ENCODE results near the gene FAM210B. TPM values are rescaled to one million over a fixed set of nuclear protein-coding genes. Genes with fewer than 3 reads are reported as not detected.

The FAM210B gene
- total and polyA plus RNA-seq, 2 of the 8 experiments (the other 6 are each of a cell fraction or from before 2014, with no cell fraction given): 9.4 to 15.0 TPM

- Histone ChIP-seq H3K4ac (replicated peaks; ENCODE audit: insufficient read length, low read depth, low read length) (no peak overlapping the region), H2BK5ac (ENCODE audit: low read depth, low read length) (no peak overlapping the region), H3K27me3 (replicated peaks in 1 of 4; ENCODE audit: control insufficient read depth in 3 of 4, extremely low read depth in 1 of 4, insufficient read depth in 3 of 4, low read length in 3 of 4) (no peaks in the 10 kb centered on the region), H3K56ac (replicated peaks; ENCODE audit: insufficient read length, low read depth, low read length) (no peak overlapping the region), H4K5ac (ENCODE audit: insufficient read length, low read depth, low read length) (no peak overlapping the region), H3K9ac (replicated peaks in 1 of 4; ENCODE audit: extremely low read depth in 1 of 4, low read depth in 3 of 4, low read length in 3 of 4) (no peak overlapping the region), H4K8ac (ENCODE audit: extremely low read depth, insufficient read depth, low read length) (no peak overlapping the region), H3K27ac (ENCODE audit: low read depth, low read length) (no peak overlapping the region), H2BK15ac (ENCODE audit: low read length) (no peak overlapping the region), H3K4me2 (ENCODE audit: insufficient read depth in 1 of 2, low read depth in 2 of 2, low read length in 2 of 2) (no peak overlapping the region), H3K18ac (ENCODE audit: extremely low read depth, low read length) (no peak overlapping the region), H3K4me3 (ENCODE audit: extremely low read depth in 1 of 4, insufficient read depth in 2 of 4, low read depth in 3 of 4, low read length in 4 of 4) (no peak overlapping the region), H3K23ac (ENCODE audit: insufficient read length) (no peak overlapping the region), H3K79me2 (ENCODE audit: control insufficient read depth in 1 of 2, insufficient read depth in 2 of 2, low read length in 2 of 2) (peaks cover 0 to 7% of the 10 kb centered on the region in 2 experiments; a peak in 2 of 4 replicates), H3K36me3 (ENCODE audit: control insufficient read depth in 2 of 4, insufficient read depth in 4 of 4, low read length in 3 of 4) (peaks cover 17 to 48% (median 35%) of the 10 kb centered on the region in 4 experiments; a peak in 7 of 8 replicates), H2BK120ac (replicated peaks; ENCODE audit: low read depth, low read length) (no peak overlapping the region), H4K91ac (replicated peaks; ENCODE audit: insufficient read length, low read length) (no peak overlapping the region), H3K4me1 (replicated peaks in 1 of 4; ENCODE audit: control insufficient read depth in 3 of 4, insufficient read depth in 4 of 4, low read length in 3 of 4) (no peaks in the 10 kb centered on the region), H3K9me3 (ENCODE audit: insufficient read depth in 2 of 2, low read depth in 1 of 2, low read length in 1 of 2) (no peaks in the 10 kb centered on the region), H2BK12ac (ENCODE audit: low read depth, low read length) (no peak overlapping the region), H3K79me1 (ENCODE audit: low read depth, low read length) (peaks cover 2% of the 10 kb centered on the region; the same call in 1 of the 2 replicates), H2AK5ac (ENCODE audit: low read depth, low read length) (no peak overlapping the region), H2BK20ac (ENCODE audit: low read length) (no peak overlapping the region), H2AFZ (ENCODE audit: low read length) (no peak overlapping the region), H4K20me1 (replicated peaks in 1 of 2; ENCODE audit: control insufficient read depth in 1 of 2, insufficient read depth in 2 of 2, low read length in 2 of 2) (peaks cover 0 to 3% of the 10 kb centered on the region in 2 experiments), H3K23me2 (ENCODE audit: low read depth, low read length) (no peaks in the 10 kb centered on the region), H3K14ac (ENCODE audit: insufficient read length) (no peak overlapping the region)
- ChIA-PET CTCF (ENCODE audit: partially characterized antibody) (no interaction called here), POLR2A (ENCODE audit: partially characterized antibody) (interaction anchor here (0.7 to 1.6 kb wide), 4 partner anchors 9 to 35 kb away, joined by 3 to 6 read pairs (median 3); partner anchors contain the start of genes AURKA and CSTF1)
- DNase-seq (ENCODE audit: low read depth in 1 of 2, low spot score in 2 of 2): no peak
- FAIRE-seq: no peak
- WGBS, 2 experiments (ENCODE audit: extremely low coverage in 1 of 2, insufficient coverage in 1 of 2, insufficient read length in 1 of 2, insufficient replicate concordance in 2 of 2, low coverage in 1 of 2, low lambda C conversion rate in 2 of 2, missing lambda C conversion rate in 1 of 2): 93% methylated on average over 4 of the region's 4 CpGs; no CpG with 5 or more reads in 1 of the 2 experiments
- TF ChIP-seq JUN (IDR thresholded peaks at IDR 0.05; ENCODE audit: low read depth, low read length) (no peak), BCL11A (IDR thresholded peaks at IDR 0.05; ENCODE audit: low read depth in 2 of 2, low read length in 2 of 2) (no peak), CBX5 (IDR thresholded peaks at IDR 0.05; ENCODE audit: low read depth, low read length) (no peak), JUND (IDR thresholded peaks at IDR 0.05; ENCODE audit: low read length) (no peak), ATF3 (IDR thresholded peaks at IDR 0.05; ENCODE audit: insufficient read depth, low read depth, low read length) (no peak), CHD2 (IDR thresholded peaks at IDR 0.05; ENCODE audit: low read length) (no peak), TBP (IDR thresholded peaks at IDR 0.05; ENCODE audit: low read depth, low read length) (no peak), KDM1A (IDR thresholded peaks at IDR 0.05; ENCODE audit: borderline replicate concordance, low read length) (no peak), TAF1 (IDR thresholded peaks at IDR 0.05; ENCODE audit: low read depth, low read length) (no peak), FOSL1 (IDR thresholded peaks at IDR 0.05; ENCODE audit: insufficient read depth, low read depth, low read length) (no peak), SIX5 (IDR thresholded peaks at IDR 0.05; ENCODE audit: low read depth, low read length) (no peak), RFX5 (IDR thresholded peaks at IDR 0.05; ENCODE audit: borderline replicate concordance, low read depth, low read length) (no peak), CTBP2 (IDR thresholded peaks at IDR 0.05; ENCODE audit: borderline replicate concordance, insufficient read depth, insufficient read length, low read length) (no peak), HDAC2 (IDR thresholded peaks at IDR 0.05; ENCODE audit: borderline replicate concordance in 1 of 2, low read depth in 2 of 2, low read length in 2 of 2) (no peak)
Measured at GRCh38 chr20:56369179-56369578, 10.4 kb downstream of the FAM210B start.

Data from H1 (cell line).